KG1 (cell line): ENCODE results near the gene GPR39.

ENCODE experiments used
- DNase-seq: peaks from one replicate; lab custom pipeline; 2025; lab: John Stamatoyannopoulos, UW

Gene GPR39

DNA sequence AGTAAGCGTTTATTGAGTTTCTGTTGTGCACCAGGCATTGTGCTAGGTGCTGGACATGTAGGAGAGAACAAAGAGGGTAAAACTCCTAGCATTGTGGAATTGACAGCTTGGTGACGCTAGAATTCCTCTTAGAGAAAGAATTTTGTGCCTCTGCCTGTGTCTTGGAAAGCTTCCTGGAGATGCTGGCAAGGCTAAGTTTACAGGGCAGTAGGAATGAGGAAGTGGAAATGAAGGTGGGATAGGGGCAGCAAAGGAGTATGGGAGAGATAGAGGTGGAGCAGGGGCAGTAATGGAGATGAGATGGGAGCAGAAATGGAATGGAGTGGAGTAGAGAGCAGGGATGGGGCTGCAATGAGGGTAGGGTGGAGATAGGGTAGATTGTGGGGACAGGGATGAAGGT is 29.8 kb downstream of the GPR39 start:
- no peak for DNase-seq

GRCh38 chr2:132448331-132448730 is 31.7 kb downstream of the GPR39 start:
- DNase-seq, result no peak

- DNase-seq, result no peak
Measured at GRCh38 chr2:132448771-132449170, 32.2 kb downstream of the GPR39 start.

DNA sequence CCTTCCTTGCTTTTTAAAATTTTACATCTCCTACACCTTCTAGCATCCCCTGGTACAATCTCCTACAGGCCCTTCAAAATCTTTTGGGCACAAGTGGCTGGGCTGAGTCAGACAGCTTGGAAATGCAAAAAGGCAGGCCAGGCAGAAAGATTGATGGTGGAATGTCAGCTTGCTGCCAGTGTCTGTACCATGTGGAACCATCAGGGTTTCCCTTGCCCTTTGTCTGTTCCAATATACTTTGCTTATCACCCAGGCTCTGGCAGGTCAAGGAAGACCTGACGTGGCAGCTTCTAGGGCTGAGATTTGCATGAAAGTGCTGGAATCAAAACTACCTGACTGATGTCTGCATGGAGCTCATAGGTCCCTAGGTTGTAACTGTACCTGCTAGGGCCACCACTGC is 33.3 kb downstream of the GPR39 start:
- no peak for DNase-seq

- no peak for DNase-seq
Measured at GRCh38 chr2:132460781-132461180, 44.2 kb downstream of the GPR39 start.

GRCh38 chr2:132462236-132462635 is 45.6 kb downstream of the GPR39 start:
- no peak for DNase-seq

DNA sequence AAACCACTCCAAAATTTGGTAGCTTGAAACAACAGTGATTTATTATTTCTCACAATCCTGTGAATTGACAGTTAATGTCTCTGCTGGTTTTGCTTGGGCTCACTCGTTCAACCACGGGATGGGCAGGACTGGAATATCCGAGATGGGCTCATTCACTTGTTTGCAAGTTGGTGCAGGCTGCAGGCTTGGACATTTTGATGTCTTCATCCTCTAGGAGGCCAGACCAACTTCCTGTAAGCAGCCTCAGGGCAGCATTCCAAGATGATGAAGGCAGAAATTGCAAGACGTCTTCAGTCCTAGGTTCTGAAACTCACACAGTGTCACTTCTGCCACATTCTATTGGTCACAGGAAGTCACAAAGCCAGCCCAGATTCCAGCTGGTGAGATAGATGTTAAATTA is 47.1 kb downstream of the GPR39 start:
- DNase-seq, result no peak

DNA sequence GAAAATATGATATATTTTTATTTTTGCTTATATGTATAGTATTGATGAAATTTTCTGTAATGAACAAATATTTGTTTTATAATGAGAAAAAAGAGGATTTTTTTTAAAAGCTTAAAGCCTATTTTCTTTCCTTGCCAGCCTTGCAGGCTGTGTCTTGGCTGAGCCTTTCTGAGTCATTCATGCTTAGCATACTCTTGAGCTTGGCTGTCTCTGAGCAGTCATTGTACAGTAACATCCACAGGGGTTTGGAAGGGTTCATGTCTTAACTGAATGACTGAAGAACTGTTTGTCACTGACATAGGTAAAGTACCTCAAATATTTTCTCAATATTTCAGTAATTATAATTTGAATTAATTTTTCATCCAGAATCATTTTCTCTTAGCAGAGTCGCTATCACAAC is 49.3 kb downstream of the GPR39 start:
- no peak for DNase-seq

DNA sequence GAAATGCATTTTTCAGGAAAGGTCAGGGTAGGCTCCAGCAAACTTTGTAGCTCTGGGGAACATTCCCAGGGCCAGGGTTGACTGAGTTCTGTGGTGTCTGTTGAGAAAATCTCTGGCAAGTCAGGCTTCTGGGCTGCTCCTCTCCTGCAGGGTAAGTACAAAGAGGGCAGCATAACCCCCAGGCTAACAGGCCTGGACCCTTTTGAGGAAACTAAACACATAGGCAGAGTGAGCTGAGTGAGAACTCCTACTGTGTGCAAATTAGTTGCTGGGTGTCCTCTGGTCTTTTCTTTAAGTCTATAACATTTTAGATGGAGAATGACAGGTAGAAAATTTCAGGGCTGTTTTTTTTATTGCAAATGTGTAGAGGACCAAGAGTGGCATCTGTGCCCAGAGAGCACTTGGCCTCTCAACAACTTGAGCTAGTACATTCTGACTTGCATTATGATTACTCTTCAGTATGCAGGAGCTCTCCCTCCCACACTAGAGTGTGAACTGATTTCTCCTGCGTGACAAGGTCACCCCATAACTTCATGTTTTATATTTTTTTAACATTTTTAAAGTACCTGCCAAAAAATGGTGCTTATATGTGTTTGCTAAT is 49.9 kb downstream of the GPR39 start:
- DNase-seq, result no peak

GRCh38 chr2:132468821-132469675 is 52.4 kb downstream of the GPR39 start:
- no peak for DNase-seq

DNA sequence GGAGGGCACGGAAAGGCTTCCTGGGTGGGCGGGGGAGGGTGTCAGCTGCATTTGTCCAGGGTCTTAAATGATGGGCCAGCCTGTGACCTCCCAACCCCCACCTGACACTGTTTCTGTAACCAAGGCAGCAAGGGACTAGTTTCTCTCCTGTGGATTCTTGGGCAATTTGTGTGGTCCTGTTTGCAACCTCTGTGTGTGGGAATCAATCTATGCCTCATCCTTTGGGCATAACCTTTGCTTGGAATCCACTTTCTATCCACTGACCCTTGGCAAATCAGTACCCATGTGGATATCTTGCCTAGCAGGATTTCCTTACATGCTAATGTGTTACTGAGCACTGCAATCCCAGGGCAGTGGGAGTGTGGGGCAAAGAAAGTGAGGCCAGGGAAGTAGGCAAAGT is 54.1 kb downstream of the GPR39 start:
- no peak for DNase-seq

DNA sequence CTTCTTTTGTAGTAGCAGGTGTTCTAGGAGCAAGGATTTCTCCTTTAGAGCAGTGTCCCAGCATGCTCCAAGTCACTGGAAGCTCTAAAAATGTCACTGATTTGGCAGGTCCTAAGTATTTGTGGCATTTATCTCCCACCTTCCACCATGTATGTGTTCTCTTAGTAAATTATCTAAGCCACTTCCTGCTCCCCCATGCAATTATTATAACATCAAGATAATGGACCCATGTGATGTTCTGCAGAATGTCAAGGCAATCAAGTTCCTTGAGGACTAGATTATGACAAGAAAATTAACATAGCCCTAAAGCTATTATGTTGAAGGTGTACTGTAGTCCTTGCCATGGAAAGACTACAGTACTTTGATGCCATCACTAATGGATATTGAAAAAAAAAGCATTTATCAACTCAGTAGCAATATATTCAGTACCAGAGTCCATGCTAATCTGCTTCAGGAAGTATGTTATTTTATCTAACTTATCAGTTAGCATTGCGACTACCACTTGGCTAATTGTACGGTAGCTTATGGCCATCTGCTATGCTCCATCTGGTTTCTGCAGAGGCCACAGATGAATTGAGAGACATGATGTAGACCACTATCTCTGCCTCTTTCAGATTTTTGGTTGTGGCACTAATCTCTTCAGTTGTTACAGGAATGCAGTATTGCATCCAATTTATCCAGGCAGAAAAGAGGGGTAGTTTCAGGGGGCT is 56.7 kb downstream of the GPR39 start:
- no peak for DNase-seq

DNA sequence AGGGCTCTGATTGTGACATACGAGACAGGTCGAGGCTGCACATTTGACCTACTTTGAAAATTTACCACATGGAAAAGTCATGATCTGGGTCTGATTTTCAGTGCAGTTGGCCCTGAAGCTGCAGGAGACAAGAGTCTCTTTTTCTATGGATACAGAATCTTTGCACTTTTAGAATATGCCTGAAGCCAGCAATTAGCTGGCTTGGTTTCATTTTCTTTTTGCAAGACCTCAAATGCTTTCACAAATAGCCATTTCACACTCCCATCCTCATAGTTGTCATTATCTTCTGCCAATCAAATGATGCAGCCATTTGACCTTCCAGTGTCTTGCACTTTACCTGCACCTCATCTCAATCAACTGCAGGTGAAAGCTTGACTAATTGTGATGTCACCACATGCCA is 59.0 kb downstream of the GPR39 start:
- no peak for DNase-seq

DNA sequence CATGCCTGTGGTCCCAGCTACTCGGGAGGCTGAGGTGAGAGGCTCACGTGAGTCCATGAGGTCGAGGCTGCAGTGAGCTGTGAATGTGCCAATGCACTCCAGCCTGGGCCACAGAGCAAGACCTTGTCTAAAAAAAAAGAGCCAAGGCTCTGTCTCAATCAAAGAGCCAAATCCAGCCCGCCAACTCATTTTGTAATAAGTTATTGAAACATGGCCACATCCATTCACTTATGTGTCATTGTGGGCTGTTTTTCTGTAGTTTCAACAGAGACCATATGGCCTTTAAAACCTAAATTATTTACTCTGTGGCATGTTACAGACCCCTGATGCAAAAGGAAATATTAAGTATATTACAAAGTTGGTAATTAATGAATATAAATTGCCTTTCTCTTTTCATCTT is 60.8 kb downstream of the GPR39 start:
- DNase-seq, result no peak

DNA sequence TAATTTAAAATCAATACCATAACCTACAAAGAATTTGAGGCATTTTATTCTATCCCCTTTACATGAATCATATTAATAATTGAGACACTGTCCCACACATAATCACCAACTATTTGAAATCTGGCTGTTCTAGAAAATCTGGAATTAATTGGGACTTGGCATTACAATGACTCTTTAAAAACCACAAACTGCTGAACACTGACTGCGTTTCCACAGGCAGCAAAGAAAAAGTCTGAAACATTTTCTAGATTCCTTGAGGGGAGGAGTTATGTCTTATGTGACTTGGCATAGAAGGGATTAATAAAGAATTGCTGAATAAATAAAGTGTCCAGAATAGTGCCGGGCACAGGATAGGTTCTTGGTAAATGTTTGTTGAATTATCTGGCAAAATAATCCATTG is 61.4 kb downstream of the GPR39 start:
- no peak for DNase-seq

DNA sequence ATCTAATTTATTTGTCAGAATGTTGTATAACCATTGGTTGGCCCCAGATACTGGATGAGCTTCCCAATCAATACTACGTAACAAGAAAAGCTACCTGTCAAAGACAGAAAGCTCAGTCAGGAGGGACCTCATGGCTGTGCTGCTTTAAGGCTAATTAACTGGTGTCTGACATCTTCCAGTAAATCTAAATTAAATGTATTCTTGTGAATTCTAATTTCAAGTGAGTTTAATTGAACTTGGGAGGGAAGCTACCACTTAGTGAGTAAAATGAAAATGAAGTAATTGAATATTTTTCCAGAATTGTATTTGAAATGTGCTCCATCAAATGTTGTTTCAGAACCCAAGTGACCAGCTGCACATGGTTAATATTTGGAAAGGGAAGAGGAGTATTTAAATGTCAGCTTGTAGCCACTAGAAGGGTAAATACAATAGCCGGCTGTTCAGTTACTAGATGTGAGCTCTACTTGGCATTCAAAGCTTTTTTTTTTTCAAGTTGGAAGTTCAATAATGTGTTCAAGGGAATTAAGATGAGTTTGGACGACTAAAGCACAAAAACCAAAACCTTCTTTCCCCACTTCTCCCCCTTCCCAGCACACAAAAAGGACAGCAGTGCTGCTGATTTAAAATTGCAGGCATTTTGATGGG is 62.0 kb downstream of the GPR39 start:
- DNase-seq, result no peak

DNA sequence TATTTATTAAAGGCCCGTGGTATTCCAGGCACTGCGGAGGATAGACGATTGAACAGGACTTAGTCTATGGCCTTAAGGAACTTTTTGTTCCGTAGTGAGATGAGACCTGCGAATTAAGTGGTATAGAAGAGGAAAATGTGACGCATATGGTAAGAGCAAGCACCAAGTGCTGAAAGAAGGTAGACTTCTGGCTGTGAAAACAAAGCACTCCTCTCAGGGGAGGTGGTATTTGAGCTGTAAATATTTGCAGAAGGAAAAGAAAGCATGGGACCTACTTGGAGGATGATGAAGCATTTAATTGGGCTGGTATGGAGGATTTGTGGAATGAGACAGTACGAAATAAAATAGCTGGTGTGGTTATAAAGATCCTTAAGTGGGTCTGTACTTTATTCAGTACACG is 62.5 kb downstream of the GPR39 start:
- no peak for DNase-seq

DNA sequence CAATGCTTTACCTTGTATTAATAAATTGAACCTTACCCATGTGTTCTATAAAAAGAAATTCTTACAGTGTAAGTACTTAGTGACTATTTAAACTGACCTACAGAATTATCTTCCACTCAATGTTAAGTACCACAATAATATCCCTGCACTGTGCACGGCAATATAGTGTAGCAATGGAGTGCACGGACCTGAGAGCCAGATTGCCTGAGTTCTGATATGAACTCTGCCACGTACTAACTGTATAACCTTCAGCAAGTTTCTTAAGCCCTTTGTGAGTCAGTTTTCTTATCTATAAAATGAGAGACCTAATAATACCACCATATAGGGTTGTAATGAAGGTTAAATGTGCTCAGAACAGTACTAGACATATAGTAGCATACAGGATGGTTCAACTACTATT is 66.2 kb downstream of the GPR39 start:
- no peak for DNase-seq

DNA sequence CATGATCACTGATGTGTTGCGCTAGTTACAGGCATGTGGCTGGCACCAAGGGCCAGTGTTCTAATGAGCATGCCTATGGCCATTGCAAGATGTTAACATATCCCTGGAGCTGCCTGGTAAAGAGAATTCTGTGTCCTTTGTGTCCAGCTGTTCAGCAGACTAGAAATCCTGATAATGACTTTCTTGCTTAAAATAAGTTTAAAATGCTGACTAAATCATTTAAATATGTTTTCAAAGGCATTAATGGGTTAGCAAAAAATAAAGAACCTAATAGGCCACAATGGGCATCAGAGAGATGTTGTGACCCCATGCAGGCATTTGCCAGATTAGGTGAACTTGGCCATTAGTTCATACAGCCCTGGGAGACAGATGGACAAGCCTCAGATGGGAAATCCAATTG is 67.5 kb downstream of the GPR39 start:
- no peak for DNase-seq

DNA sequence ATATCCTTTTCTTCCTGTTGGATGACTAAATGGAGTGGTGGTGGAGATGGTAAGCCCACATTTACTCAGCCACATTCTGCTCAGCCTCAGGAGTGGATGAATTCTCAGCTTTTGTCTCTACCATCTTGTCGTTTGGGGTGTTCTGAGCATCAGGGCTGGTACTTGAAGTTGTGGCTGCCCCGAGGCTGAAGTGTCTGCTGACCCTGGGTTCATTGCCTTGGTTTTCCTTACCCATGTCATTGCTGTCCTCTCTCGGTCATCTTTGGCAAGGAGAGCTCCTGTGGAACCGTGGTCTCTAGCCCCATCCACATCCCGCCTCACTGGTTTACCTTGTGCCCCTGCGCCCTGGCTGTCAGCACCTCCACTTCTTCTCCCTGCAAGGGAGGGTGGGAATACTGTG is 71.9 kb downstream of the GPR39 start:
- no peak for DNase-seq

DNA sequence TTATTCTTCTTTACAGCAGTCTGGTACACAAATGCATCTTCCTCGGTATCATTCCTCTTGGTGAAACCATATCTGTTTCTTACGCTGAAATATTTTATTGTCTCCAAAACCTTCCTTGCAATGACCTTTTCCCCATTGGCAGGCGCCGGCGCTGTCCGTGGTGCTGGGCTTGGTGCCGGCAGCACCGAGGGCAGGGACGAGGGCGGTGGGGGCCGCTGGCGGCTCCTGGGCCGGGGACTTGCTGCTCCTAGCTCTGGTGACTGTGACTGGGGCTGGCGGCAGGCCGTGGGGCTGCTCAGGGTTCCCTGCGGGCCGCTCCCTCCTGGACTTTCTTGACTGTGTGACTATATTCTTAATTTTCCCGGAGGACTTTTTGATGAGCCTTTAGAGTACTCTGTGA is 72.5 kb downstream of the GPR39 start:
- DNase-seq, result no peak

- DNase-seq, result no peak
Measured at GRCh38 chr2:132495881-132496280, 79.3 kb downstream of the GPR39 start.

- no peak for DNase-seq
Measured at GRCh38 chr2:132496555-132496954, 80.0 kb downstream of the GPR39 start.
